ENCODE measurements around the gene OPHN1.
"Not testable (repeated sequence)": the region's sequence is repeated elsewhere in the genome, so short reads cannot be mapped to it uniquely, and the experiment has no call there.

OPHN1 gene

DNA sequence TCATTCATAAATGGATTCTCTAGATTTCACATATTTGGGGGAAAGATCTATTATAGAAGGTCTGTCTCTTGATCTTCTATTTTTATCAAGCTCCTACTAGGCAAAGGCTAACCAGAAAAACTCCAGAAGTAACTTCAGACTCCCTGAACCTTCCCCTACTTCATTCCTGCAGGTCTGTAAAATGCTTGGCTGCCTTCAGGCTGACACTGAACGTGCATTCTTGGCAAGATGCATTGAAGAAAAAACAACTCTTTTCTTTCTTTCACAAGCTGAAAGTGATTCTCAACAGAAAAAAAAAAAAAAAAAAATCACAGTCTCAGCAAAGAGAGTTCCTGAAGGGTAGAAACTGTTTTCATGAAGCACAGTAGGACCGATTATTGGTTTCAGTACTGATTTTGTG is 12.7 kb downstream of the OPHN1 start:
- DNase-seq, result no peak

DNA sequence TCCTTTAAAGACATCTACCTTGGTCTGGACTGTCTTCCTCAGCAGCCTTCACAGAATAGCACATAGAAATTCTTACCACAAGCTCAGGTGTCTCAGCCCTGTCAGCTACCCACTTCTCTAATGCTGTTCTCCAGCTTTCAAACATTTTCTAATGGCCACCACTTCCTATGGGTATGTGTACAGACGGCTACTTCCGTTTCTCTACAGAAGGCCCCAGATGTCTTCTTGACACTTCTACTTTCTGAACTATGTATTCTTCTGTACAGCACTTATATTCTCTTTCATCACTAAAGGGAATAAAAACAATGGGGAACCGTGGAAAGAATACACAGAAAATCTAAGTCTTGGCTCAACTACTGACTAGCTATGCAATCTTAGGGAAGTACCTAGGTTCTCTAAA is 13.3 kb downstream of the OPHN1 start:
- DNase-seq, result peak; percentile 72 to 84

DNA sequence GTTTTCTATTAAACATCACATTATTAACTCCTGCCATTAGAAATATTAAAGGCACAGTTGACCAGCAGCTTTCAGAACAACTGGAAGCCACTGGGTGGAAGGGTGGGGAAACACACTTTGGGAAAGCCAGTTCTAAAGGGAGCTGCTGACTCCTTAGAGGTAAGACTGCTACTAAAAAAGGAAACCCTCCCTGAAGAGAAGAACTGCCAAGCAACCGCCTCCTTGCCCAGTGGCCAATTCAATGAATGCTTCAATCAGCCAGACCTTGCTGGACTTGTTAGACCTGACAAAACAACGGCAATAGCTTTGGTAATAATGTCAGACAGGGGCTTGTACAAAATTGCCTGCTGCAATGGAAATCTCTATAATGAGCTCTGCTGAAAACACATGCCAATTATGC is 15.6 kb downstream of the OPHN1 start:
- DNase-seq, result no peak

DNA sequence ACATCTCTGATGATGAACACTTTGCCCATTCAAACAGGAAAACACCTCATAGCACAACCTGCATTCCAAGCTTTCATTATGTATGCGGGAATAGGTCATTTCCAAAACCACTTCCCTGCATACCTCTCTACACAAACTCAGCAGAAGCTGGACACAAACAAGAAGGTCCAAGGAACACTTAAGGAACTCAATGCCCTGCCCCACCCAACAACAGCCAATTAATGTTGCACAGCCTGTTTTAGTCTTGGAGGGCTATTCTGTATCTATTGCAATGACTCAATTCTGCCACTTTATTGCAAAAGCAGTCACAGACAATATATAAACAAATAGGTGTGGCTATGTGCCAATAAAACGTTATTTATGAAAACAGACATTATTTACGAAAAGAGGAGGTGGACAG is 16.7 kb downstream of the OPHN1 start:
- DNase-seq, result no peak

DNA sequence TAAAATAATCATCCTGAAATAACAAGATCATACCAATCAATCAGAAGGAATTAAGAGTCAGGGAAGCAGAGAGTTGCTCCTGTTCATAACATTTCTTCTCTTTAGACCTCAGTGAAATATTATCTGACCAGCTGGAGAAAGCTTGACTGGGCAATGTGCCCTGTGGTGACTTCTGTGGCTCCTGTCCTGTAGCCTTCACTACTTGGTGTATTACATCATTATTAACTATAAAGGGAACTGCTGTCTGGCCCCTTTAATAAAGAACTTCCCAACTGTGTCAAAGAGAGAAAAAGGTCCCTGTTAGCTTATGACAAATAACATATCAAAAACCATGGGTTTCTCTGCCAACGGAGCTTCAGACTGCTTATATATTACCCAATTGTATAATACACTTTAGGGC is 18.0 kb downstream of the OPHN1 start:
- DNase-seq, result peak in 1 of 2 experiments; percentile 4

DNA sequence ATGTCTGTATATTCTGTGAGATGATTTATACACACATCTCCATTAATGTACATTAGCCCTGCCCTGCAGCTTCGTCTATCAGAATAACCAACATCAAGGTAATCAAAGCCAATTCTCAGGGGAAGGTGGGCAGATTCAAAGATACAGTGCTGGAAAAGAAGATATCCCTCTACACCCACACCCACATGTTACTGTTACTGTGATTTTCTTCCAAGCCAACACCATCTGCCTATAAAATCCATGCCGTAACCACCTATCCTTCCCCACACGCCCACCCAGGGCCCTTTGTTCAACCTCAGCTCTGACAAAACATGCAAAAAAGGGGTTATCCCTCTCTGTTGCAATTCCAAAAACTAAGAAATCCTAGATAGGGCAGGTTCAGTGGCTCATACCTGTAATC is 20.0 kb downstream of the OPHN1 start:
- no peak for DNase-seq

DNA sequence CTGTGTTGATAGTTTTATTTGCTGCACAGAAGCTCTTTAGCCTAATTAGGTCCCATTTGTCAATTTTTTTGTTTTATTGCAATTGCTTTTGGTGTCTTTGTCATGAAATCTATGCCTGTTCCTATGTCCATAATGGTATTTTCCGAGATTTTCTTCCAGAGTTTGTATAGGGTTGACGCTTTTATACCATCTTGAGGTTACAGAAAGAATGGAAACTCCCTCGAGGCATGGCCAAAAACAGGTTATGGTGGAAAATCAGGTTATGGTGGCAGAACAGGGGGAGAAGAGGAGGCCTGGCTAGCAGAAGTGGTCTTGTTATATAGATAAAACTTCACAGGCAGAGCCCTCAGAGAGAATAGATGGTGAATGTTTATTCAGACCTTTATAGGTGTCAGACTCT is 21.6 kb downstream of the OPHN1 start:
- DNase-seq, result no peak

DNA sequence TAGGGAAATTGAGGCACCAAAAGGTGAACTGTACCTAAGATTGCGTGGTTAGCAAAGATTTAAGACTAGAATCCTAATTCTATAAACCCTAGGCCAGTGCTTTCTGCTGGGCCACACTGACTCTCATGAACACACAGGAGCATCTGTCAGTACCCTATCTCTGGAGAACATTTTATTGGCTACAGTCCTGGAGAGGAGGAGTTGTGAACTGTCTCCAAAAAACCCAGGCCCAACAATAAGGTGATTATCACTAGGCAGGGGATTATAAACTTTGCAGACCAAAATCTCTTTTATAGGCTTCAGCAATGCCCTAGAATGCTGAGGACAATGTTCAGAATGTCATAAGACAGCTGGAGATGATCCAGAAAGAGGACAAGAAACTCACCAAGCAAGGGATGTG is 24.1 kb downstream of the OPHN1 start:
- DNase-seq, result no peak

DNA sequence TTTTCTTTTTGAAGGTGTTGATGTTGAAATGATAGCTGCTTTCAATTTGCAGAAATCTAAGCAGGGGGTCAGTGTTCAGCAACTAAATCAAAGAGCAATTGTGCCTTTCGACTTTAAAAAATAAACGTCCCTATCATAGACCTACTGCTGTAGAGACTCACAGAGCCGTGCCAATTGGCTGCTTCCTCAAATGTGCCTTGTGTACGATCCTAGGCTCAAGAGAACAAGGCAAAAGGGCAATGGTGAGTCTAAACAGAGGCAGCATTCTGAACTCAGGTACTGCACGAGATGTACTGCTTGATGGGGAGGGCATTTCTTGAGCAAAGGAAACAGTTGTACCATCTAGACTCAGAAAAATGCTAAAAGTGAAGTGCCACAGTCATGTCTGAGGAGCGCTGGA is 29.8 kb downstream of the OPHN1 start:
- DNase-seq, result no peak

DNA sequence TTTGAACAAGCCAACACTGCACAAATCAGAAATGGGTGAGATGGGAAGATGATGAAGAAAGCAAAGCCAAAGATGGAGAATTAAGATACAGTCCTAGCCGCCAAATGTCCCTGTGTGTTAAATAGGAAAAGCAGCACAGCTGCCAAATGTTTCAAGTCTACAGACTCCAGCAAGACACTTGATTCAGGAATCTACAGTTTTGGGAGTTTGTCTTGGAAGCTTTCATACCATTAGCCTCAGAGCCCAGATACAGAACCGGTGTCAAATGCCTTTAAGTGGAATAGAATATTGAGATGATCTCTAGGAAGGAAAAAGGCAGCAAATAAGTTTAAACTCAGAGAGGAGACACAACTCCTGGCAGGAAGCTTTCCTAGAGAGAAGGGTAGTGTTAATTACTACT is 30.3 kb downstream of the OPHN1 start:
- no peak for DNase-seq

DNA sequence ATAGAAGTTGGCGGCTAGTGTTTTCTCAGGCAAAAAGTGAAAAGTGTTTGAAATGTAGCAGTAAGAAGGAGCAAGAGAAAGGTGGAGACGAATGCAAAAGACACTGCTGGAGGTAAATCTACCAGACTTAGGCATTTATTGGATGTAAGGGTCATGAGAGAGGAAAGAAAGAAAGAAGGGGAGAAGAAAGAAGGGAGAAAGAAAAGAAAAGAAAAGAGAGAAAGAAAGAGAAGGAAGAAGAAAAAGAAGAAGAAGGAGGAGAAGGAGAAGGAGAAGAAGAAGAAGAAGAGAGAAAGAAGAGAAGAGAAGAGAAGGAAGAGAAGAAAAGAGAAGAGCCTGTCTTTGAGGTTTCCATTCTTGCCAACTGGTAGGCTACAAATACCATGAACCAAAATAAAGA is 31.2 kb downstream of the OPHN1 start:
- no peak for DNase-seq

DNA sequence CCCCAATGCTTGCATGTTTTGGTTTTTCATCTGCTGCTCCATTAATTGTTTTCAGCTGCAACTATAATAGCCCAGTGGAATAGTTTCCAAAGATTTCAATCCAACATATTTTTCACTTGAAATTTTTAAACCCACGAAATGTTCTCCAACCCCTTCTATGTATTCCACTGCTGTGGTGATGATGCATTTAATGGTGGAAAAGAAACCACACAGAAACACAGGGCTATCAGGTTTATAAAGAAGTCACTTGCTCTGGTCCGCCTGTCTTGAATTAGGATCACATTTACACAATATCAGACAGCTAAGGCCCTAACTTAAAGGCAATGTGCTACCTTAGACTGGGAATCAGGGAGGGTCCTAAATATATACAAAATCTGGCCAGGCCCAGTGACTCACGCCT is 35.0 kb downstream of the OPHN1 start:
- DNase-seq, result no peak

DNA sequence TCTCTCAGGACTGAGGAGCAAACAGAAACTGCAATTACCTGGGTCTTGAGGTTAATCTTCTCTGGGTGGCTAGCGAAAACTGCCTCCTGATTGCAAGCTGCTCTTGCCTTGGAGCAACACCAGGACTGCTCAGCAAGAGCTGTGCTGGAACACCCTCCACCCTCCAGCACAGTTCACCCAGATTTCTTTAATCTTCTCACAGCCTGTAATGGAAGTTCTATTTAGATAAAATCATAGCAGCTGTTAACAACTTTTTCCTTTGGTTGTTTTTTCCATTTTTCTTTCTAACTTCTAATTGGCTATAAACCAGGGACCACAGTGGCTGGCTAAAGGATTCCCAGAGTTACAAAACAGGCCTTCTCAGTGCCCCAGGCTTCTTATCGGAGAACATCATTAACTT is 36.3 kb downstream of the OPHN1 start:
- DNase-seq, result no peak

DNA sequence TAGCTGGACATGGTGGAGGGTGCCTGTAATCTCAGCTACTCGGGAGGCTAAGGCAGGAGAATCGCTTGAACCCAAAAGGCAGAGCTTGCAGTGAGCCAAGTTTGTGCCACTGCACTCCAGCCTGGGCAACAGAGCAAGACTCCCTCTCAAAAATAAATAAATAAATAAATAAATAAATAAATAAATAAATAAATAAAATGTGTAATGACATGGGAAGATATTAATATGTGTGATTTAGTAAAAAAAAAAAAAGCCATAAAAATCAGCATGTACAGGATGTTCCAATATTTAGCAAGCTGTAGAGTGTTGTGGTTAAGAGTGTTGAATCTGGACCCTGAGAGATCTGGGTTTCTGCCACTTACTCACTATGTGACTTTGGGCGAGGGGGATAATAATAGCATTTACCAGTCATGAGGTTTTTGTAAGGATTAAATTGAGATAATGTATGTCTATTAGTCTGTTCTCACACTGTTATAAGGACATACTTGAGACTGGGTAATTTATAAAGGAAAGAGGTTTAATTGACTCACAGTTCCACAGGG is 43.8 kb downstream of the OPHN1 start:
- not testable (repeated sequence) for DNase-seq

DNA sequence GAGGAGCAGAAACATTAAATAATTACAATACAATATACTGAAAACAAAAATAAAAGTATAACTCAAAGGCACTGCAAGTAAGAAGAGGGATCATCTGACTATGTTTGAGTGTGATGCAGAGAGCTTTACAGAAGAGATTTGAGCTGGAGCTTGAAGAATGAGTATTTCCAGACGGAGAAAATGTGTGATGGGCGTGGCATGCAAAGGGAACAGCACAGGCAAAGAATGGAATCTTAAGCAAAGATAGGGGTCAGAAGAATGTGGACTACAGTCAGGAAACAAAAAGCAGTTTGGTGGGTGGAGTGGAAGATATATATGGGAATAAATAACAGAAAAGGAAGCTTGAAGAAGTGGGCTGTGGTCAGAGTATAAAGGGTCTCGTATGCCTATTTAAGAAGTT is 45.5 kb downstream of the OPHN1 start:
- DNase-seq, result no peak

DNA sequence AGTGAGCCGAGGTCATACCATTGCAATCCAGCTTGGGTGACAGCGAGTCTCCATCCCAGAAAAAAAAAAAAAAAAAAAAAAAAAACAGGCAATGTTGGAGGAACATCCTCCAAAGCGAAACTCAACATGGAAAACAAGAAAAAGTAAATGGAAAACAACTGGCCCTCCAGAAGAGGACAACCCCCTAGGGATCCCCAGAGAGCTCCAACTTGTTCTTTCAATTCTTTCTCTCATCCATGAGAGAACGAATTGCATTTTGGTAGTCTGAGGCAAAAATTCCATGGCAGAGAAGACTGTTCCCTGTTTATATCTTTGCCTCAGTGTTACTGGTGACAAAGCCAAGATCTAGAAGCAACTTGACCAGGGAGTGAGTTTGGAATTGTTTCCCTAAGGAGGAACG is 49.8 kb downstream of the OPHN1 start:
- DNase-seq, result no peak

DNA sequence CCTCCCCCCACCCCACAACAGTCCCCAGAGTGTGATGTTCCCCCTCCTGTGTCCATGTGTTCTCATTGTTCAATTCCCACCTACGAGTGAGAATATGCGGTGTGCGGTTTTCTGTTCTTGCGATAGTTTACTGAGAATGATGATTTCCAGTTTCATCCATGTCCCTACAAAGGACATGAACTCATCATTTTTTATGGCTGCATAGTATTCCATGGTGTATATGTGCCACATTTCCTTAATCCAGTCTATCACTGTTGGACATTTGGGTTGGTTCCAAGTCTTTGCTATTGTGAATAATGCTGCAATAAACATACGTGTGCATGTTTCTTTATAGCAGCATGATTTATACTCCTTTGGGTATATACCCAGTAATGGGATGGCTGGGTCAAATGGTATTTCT is 55.7 kb downstream of the OPHN1 start:
- not testable (repeated sequence) for DNase-seq

DNA sequence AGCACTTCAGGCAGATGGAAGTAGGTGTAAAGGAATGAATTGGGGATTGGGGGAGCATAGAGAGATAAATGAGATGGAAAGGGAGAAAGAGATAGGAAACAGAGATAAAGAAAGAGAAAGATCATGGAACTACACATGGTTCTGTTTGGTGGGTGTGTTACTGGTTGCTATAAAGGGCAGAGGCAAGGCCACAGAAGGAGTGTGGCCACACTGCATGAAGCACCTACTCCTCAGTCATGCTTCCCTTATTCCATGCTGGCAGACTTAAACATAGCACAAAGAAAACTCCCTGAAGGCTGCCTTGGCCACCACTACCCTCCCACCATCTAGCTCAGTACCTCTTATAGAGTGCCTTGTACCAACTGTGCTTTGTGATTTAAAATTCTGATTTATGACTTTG is 56.9 kb downstream of the OPHN1 start:
- DNase-seq, result no peak

DNA sequence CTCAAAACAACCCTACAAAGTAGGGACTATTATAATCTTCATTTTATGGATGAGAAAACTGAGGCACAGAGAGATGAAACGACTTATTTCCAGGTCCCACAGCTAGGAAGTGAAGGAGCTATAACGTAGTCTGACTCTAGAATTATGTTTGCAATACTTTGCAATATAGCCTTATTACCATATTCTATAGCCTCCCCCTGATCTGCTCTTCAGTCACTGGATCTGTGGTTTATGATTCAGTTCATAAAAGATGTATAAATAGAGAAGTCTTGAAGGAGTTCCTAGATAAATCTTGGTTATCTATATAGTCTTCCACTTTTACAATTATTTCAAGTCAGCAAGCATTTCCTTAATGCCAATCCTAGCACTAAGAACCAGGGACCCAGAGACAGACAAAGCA is 57.5 kb downstream of the OPHN1 start:
- DNase-seq, result no peak

DNA sequence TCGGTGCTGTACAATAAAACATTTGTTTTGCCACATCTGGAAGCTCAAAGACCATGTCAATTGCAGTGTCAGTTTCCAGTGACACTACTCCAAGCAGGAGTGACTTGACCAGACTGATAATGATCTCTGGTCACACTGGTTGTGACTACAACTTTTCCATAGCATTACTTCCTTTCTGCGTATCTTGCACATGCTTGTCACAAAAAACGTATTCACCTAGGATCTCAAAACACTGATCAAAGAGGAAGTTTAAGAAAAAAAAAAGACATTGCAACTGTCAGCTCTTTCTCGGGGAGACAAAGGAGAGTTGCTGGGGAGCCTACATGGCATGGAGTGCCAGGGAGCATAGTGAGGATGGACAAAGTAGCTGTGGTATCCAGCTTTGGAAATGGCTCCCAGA is 60.6 kb downstream of the OPHN1 start:
- no peak for DNase-seq

DNA sequence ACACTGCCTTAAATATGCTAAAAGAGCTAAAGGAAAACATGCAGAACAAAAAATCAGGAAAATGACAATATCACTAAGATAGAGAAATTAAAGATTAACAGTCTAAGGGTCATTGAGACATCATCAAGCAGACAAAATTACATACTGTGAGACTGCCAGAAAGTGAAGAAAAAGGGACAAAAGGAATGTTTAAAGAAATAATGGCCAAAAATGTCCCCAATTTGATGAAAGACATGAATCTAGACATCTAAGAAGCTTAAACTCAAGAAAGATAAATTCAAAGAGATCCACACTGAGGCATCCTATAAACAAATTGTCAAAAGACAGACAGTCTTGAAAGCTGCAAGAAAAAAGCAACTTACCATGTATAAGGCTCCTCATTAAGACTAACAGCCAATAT is 63.7 kb downstream of the OPHN1 start:
- DNase-seq, result no peak

DNA sequence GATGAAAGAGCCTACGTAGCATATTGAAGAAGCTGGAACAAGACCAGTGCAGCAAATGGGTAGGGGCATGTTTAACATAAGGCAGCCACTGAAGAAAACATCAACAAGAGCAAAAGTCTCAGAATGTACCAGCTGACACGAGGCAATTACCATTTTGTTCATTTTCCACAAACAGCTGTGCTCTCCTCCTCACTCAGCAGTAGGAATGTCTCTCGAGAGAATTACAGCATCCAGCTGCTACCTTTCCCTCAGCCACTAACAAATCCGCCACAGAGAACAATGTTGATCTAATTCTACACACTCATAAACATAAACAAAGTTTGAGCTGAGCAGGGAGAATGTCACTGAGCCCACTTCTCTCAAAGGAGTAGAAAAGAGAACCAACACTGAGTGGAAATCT is 68.0 kb downstream of the OPHN1 start:
- no peak for DNase-seq

DNA sequence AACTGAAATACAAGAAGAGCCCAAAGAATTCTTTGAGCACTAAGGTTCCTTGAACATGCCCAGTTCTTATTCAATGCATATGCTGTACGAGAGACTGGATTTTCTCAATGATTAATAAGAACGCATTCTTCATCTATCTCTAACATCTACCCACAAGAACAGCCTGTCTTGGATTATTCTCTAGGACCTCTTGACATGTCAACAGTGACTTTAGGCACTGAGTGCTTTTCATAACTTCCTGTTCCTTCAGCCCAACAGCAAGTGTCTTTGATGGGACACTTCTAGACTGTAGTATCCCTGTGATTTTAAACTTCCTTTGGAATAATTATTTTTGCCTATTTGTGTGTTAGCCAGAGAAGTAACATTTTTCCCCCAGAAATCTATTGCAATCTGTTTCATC is 69.3 kb downstream of the OPHN1 start:
- no peak for DNase-seq

DNA sequence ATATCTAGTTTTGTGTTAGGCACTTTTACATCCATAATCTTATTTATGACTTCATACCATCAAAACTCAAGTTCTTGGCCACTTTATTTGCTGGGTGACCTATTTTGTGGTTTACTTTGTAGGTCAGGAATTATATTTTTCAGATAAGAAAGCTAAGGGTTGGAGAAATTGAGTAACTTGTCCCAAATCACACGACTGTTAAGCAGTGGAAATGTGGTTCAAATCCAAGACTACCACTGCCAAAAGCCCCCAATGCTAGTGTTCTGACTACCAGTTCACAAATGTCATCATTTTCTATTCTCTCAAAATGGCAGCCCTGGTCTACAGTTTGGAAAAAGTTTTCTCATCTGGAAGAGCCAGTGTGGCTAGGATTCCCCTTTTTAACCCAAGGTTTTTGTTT is 74.6 kb downstream of the OPHN1 start:
- no peak for DNase-seq

DNA sequence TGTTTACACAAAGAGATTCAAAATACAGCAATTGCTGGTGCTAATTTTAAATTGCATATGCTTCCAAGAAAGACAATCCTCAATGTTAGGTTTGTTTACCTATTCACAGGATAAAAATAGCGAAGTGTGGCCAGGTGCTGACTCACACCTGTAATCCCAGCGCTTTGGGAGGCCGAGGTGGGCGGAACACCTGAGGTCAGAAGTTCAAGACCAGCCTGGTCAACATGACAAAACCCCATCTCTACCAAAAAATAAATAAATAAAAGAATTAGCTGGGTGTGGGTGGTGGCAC is 77.7 kb downstream of the OPHN1 start:
- DNase-seq, result no peak

DNA sequence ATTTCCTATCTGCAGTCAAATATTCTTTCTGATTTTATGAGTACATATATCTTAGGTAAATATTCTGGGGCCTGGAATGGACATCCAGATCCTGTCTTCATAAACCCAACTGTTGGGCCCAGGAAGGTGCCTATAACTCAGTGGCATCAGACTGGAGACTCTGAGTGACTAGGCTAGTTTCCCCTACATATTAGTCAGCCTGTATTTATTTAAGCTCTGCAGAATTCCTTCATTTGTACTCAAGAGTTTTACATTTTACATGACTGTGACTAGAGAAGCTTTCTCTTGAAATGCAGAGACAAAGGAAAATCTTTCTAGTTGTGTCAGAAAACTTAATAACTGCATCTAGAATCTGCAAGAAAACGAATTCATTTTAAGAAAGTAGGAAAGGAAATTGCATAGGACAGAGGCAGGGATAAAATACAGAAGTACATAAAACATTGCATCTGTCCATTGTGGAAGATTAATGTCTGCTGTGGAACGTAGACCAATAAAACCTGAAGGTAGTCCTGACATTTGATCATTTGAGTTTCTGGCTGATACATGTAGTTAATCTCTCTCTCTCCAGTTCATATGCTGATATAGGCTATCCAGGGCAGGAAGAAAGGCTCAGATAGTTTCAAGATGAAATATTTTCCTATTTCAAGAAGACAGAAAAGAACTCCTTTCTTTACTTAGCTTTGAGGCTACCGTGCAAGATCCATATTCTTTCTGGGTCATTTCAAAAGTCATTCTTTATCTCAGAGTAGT is 78.2 kb downstream of the OPHN1 start:
- no peak for DNase-seq
